ENCODE measurements around the gene CCP110. TPM values are rescaled to one million over a fixed set of nuclear protein-coding genes. Genes with fewer than 3 reads are reported as not detected.
A peak's percentile ranks its signal among the peaks of the same experiment; 100 is the strongest.

The CCP110 gene
- total and polyA plus RNA-seq, 2 of the 13 experiments (the other 11 are each of a cell fraction or from before 2014, with no cell fraction given), result 10.0 to 11.1 TPM

- 27% methylated on average over 8 of the region's 8 CpGs for WGBS (ENCODE audit: low lambda C conversion rate)
- ChIA-PET CTCF (ENCODE audit: low intra/inter-chr PET ratio, low total read pairs) (no interaction called here), POLR2A (interaction anchor here (0.8 to 0.9 kb wide), 2 partner anchors 19 to 426 kb away, joined by 3 read pairs; no protein-coding TSS in a partner anchor)
- Histone ChIP-seq H3K79me2 (ENCODE audit: insufficient read depth, low read length) (peaks cover 38% of the 10 kb centered on the region), H4K20me1 (ENCODE audit: insufficient read depth, low read length) (no peaks in the 10 kb centered on the region), H3K9me3 (ENCODE audit: low read length) (no peaks in the 10 kb centered on the region), H3K27me3 (ENCODE audit: control insufficient read depth in 1 of 2, insufficient read depth in 2 of 2, low read length in 2 of 2) (no peaks in the 10 kb centered on the region; a peak in 1 of 5 replicates), H3K27ac (ENCODE audit: extremely low read length, insufficient read depth, low read length) (peak overlapping the region; percentile 64), H2AFZ (ENCODE audit: low read length) (no peak overlapping the region), H3K4me2 (ENCODE audit: low read depth, low read length) (peak overlapping the region; percentile 90), H3K36me3 (replicated peaks in 1 of 2; ENCODE audit: control insufficient read depth in 1 of 2, insufficient read depth in 2 of 2, low read length in 2 of 2) (peaks cover 5 to 15% of the 10 kb centered on the region in 2 experiments; a peak in 3 of 5 replicates), H3K4me3 (replicated peaks in 1 of 3; ENCODE audit: insufficient read depth in 1 of 3, low read depth in 2 of 3, low read length in 3 of 3) (peak overlapping the region; percentile 94 to 100 (median 95)), H3K4me1 (ENCODE audit: insufficient read depth, low read length) (peaks cover 64% of the 10 kb centered on the region), H3K9ac (ENCODE audit: insufficient read depth, low read depth, low read length) (peak overlapping the region; percentile 84)
- ATAC-seq, result no peak
- DNase-seq (ENCODE audit: low spot score), result no peak
- BruUV-seq (replicated peaks), result TSS peak; percentile 65
- intact Hi-C loops (cut with micrococcal nuclease; ENCODE audit: unreplicated experiment), result loop anchor here (10.0 kb wide), 1 partner anchor 726 kb away; the partner anchor contains the start of gene RPS15A
- in situ Hi-C loops (cut with HindIII; ENCODE audit: extremely low pct_ligation_motif_present, low pct_unique_long_range_greater_than_20kb), result no loop called here
- TF ChIP-seq ZNF589 (CRISPR knock-in tag; conservative IDR thresholded peaks at IDR 0.05), result no peak
- no peak for TF ChIP-seq SRY (CRISPR knock-in tag; IDR thresholded peaks at IDR 0.05)
- peak; percentile 1 for TF ChIP-seq U2AF1 (optimal IDR thresholded peaks at IDR 0.05; ENCODE audit: low read depth, low read length)
- 0 out of 2 replicates have a peak, but pooled peaks have one; percentile 14 for TF ChIP-seq ZNF788 (CRISPR knock-in tag; IDR thresholded peaks at IDR 0.05; ENCODE audit: borderline replicate concordance)
- TF ChIP-seq TOE1 (CRISPR knock-in tag; IDR thresholded peaks at IDR 0.05), result 0 out of 2 replicates have a peak, but pooled peaks have one; percentile 5
- TF ChIP-seq ZNF513 (CRISPR knock-in tag; conservative IDR thresholded peaks at IDR 0.05), result 0 out of 2 replicates have a peak, but pooled peaks have one; percentile 7
- TF ChIP-seq ZEB1 (IDR thresholded peaks at IDR 0.05; ENCODE audit: insufficient replicate concordance, low read depth), result no peak
- 0 out of 2 replicates have a peak, but pooled peaks have one; percentile 6 for TF ChIP-seq CREM (IDR thresholded peaks at IDR 0.05)
- no peak for TF ChIP-seq CREM (CRISPR knock-in tag; IDR thresholded peaks at IDR 0.05)
- FAIRE-seq, result no peak
Observed at GRCh38 chr16:19520861-19521331, 2.8 kb upstream of the CCP110 start.
